ENCODE data around the gene RFX6. TPM values are rescaled to one million over a fixed set of nuclear protein-coding genes. Genes with fewer than 3 reads are reported as not detected.
"Not testable (repeated sequence)": the region's sequence is repeated elsewhere in the genome, so short reads cannot be mapped to it uniquely, and the experiment has no call there.

Gene RFX6, protein sequence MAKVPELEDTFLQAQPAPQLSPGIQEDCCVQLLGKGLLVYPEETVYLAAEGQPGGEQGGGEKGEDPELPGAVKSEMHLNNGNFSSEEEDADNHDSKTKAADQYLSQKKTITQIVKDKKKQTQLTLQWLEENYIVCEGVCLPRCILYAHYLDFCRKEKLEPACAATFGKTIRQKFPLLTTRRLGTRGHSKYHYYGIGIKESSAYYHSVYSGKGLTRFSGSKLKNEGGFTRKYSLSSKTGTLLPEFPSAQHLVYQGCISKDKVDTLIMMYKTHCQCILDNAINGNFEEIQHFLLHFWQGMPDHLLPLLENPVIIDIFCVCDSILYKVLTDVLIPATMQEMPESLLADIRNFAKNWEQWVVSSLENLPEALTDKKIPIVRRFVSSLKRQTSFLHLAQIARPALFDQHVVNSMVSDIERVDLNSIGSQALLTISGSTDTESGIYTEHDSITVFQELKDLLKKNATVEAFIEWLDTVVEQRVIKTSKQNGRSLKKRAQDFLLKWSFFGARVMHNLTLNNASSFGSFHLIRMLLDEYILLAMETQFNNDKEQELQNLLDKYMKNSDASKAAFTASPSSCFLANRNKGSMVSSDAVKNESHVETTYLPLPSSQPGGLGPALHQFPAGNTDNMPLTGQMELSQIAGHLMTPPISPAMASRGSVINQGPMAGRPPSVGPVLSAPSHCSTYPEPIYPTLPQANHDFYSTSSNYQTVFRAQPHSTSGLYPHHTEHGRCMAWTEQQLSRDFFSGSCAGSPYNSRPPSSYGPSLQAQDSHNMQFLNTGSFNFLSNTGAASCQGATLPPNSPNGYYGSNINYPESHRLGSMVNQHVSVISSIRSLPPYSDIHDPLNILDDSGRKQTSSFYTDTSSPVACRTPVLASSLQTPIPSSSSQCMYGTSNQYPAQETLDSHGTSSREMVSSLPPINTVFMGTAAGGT
- 1 to 10 TPM in 1 of 3 donors, under 1 TPM in 1, not detected in 1; under 0.01 to 1.8 TPM for total RNA-seq

DNA sequence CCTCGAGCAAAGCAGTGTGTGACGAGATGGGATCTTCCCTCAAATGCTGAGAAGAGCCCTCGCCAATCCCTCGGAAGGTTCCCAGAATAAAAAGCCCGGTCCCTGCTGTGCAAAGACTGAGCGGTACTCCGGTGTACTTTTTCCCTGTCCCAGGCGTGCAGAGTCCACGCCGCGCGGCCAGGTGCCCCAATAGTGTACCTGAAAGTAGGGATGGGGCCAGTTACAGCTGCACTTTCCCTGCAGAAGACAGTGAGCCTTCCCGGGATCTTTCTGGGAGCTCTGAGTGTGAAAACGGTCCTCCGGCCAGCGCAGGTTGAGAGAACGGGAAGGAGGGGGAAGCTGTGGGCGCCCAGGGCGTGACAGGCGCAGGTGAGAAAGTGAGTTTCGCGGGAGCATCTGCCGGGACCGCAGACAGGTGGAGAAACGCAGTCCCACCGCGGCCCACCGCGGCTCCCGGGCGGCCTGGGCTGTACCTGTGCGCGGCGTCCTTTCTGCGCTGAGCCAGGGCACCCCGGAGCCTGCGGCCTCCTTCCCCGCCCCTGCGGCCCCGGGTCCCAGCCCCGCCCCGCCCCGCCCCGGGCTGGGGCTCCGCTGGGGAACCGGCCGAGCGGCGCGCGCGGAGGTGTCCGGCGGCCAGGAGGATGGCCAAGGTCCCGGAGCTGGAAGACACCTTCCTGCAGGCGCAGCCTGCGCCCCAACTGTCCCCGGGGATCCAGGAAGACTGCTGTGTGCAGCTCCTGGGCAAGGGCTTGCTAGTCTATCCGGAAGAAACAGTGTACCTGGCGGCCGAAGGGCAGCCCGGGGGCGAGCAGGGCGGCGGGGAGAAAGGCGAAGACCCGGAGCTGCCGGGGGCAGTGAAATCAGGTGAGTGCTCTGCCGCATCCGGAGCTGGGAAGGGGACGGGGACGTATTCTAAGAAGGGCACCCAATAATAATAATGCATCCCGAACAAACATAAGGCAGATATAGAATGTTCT, at the start of gene RFX6:
Gene RFX6, plus strand, starts transcription at position 608 of the 977 bp plus-strand sequence. Its CDS starts 34 bp downstream, at position 642.
- TF ChIP-seq POLR2AphosphoS5 (IDR thresholded peaks at IDR 0.05) (no peak), POLR2A (IDR thresholded peaks at IDR 0.05) (no peak)
- TF ChIP-seq, protein P1, sequence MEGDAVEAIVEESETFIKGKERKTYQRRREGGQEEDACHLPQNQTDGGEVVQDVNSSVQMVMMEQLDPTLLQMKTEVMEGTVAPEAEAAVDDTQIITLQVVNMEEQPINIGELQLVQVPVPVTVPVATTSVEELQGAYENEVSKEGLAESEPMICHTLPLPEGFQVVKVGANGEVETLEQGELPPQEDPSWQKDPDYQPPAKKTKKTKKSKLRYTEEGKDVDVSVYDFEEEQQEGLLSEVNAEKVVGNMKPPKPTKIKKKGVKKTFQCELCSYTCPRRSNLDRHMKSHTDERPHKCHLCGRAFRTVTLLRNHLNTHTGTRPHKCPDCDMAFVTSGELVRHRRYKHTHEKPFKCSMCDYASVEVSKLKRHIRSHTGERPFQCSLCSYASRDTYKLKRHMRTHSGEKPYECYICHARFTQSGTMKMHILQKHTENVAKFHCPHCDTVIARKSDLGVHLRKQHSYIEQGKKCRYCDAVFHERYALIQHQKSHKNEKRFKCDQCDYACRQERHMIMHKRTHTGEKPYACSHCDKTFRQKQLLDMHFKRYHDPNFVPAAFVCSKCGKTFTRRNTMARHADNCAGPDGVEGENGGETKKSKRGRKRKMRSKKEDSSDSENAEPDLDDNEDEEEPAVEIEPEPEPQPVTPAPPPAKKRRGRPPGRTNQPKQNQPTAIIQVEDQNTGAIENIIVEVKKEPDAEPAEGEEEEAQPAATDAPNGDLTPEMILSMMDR (IDR thresholded peaks at IDR 0.05) = no peak
- Histone ChIP-seq H3K4me1 (no peaks in the 10 kb centered on the region), H3K9me3 (peaks cover 0 to 7% of the 10 kb centered on the region in 2 donors), H3K27me3 (peaks cover 0 to 44% of the 10 kb centered on the region in 2 donors), H3K36me3 (no peaks in the 10 kb centered on the region), H3K27ac (no peak within 1 kb of the TSS), H3K4me3 (peak within 1 kb of the TSS in 2 of 3 donors; percentile 46 to 68)
- no peak for DNase-seq (ENCODE audit: low spot score in 2 of 2)
- intact Hi-C loops (cut with DNase I; ENCODE audit: low total_unique reads) = no loop called here

DNA sequence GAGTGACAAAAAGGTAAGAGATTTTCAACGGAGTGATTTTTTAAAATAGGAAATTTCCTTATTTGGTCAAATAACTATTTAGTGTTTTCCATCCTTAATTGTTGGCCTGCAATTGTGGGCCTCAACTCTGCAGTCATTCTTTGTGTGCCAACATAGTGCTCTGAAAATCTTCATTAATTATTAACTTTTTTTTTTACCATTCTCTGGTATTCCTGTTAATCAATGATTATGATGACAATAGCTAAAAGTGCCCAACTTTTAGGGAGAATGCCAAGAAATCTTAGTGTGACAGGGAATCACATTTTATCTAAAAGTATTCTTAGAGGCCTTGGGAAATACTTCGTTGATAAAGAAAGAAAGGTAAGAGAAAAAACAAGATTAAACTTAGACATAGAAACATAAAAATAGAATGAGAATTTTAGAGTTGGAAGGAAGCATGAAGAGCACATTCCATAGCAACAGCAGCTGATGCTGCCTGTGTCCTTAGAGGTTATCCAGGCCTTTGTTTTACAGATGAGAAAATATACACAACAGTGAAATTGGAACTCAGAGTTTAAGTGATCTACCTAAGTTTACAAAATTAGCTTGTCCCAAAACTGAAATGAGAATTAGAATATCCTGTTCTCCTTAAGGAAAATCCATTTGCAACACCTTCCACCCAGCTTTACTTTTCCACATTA, 49.3 kb upstream of the RFX6 start:
- Histone ChIP-seq H3K36me3 (no peaks in the 10 kb centered on the region), H3K4me3 (no peak overlapping the region), H3K9me3 (peaks cover 6 to 21% of the 10 kb centered on the region in 2 donors), H3K27me3 (no peaks in the 10 kb centered on the region), H3K27ac (no peak overlapping the region), H3K4me1 (no peaks in the 10 kb centered on the region)
- DNase-seq (ENCODE audit: low spot score in 2 of 2) = no peak
- no peak for TF ChIP-seq POLR2A (IDR thresholded peaks at IDR 0.05)
- no peak for TF ChIP-seq POLR2AphosphoS5 (IDR thresholded peaks at IDR 0.05)
- TF ChIP-seq, protein P1 (IDR thresholded peaks at IDR 0.05) = no peak
- intact Hi-C loops (cut with DNase I; ENCODE audit: low total_unique reads) = no loop called here

DNA sequence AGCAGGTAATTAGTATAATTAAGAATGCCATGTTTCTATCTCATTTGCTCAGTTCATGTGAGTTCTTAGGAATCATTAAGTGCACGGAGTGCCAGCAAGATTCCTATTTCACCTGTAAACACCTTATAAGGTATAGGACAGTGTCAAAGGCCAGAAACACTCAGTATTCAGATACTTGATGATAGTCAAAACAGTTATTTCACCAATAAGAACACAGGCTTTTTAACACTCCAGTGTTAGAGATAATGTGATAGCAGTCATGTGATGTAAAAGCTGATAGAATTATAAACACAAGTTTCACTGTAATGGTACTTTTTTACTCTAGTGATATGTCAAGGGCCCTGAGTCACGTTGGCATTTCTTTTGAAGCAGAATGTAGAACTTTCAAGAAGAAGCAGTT, 48.1 kb upstream of the RFX6 start, which contains the start of gene GPRC6A:
Gene GPRC6A, minus strand, starts transcription at position 101 of the 400 bp plus-strand sequence. Its CDS starts 70 bp downstream, at position 31.
- H3K27me3 ChIP-seq = no peaks in the 10 kb centered on the region
- no peak within 1 kb of the TSS for H3K27ac ChIP-seq
- H3K4me1 ChIP-seq = no peaks in the 10 kb centered on the region
- no peak for DNase-seq (ENCODE audit: low spot score in 2 of 2)
- no peaks in the 10 kb centered on the region for H3K36me3 ChIP-seq
- peaks cover 0 to 8% of the 10 kb centered on the region in 2 donors for H3K9me3 ChIP-seq
- H3K4me3 ChIP-seq = no peak within 1 kb of the TSS
- intact Hi-C loops (cut with DNase I; ENCODE audit: low total_unique reads) = no loop called here
- TF ChIP-seq POLR2A (IDR thresholded peaks at IDR 0.05) (no peak), POLR2AphosphoS5 (IDR thresholded peaks at IDR 0.05) (no peak)
- TF ChIP-seq, protein P1 (IDR thresholded peaks at IDR 0.05) = no peak

DNA sequence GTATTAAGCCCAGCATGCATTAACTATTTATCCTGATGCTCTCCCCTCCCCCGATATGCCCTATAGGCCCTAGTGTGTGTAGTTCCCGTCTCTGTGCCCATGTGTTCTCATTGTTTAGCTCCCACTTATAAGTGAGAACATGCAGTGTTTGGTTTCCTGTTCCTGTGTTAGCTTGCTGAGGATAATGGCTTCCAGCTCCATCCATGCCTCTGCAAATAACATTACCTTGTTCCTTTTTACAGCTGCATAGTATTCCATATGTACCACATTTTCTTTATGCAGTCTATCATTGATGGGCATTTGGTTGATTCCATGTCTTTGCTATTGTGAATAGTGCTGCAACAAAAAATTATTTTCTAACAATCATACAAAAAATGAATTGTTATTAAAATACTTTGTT, 42.5 kb upstream of the RFX6 start:
- H3K27ac ChIP-seq; H3K4me1 ChIP-seq; H3K27me3 ChIP-seq; H3K9me3 ChIP-seq; intact Hi-C loops (cut with DNase I; ENCODE audit: low total_unique reads); H3K4me3 ChIP-seq; DNase-seq (ENCODE audit: low spot score in 2 of 2); H3K36me3 ChIP-seq: not testable (repeated sequence)
